Left ventricle myocardium superior (tissue), 1 donor: Measurements from ENCODE around the gene SMIM13. TPM values are rescaled to one million over a fixed set of nuclear protein-coding genes. Genes with fewer than 3 reads are reported as not detected.

Experiments used
- ATAC-seq: fragments of 200-7000 bp; cut with Tn5 transposase; one replicate; pipeline ENCODE4 v1.9.1; 2020; ENCODE audit warnings: mild to moderate bottlenecking, moderate library complexity
- DNase-seq: peaks from one replicate; pipeline ENCODE4 v3.0.0-alpha.2; 2020
- intact Hi-C: fragments of 100-400 bp; cut with micrococcal nuclease; formaldehyde crosslinking; loops from one replicate; pipeline ENCODE4 v1.11.0; 2022
- long read RNA-seq: library from polyadenylated mRNA; unstranded; transcript quantifications from one replicate; pipeline ENCODE4 v2.0.0, GENCODE V29; 2021
- total RNA-seq: library from RNA; stranded (reverse); fragmentation: NEBNext Ultra II Directional; extraction: Animal tissue kit (Norgen Biotek cat#: 25700); gene quantifications from one replicate; pipeline ENCODE4 v1.2.1, GENCODE V29; 2021
- donor health status: DM: no; HTN: yes; CAD: no; lungs with severe emphysema.

Gene SMIM13
- 13.1 TPM for total RNA-seq
- long read RNA-seq, full-length matches to known transcripts = 11 of 12 reads
- long read RNA-seq, partial matches to known transcripts = 0 of 12 reads
- long read RNA-seq, other reads (novel, unspliced or antisense) = 1 of 12 reads

DNA sequence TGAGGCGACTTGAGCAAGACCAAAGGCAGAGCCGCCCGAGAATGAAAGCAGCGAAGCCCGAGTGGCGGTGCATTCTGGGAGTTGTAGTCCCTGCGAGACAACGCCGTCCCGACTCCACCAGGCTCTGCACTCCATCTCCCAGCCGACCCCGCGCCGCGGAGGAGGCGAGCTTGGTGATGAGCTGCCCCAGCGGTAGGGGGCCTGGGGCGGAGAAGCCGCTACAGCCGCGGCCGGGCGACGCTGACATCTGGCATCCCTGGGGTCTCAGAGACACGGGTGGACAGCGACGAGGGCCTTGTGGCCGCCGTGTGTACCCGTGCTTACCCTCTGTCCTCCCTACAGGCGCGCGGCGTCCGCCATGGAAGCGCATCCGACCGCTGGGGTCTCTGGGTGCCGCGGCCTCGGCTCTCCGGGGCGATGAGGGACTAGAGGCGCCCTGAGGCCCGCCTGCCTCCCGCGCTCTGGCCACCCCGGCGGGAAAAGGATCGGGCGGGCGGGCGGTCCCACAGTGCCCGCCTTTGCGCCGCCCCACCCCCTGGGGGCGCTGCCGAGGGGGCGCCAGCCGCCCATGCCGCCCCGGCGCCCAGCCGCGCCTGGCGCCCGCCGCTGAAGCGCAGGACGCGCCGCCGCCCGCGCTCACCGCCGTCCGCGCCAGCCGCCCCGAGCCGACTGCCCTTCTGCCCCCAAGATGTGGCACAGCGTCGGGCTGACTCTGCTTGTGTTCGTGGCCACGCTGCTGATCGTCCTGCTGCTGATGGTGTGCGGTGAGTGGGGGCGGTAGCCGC, at the start of gene SMIM13:
Gene SMIM13 (plus strand): TSS at position 209 of the 785 bp plus-strand sequence. CDS start 480 bp downstream, at position 689.
- intact Hi-C loops = no loop called here
- ATAC-seq (peak; percentile 99), DNase-seq (peak; percentile 98)

DNA sequence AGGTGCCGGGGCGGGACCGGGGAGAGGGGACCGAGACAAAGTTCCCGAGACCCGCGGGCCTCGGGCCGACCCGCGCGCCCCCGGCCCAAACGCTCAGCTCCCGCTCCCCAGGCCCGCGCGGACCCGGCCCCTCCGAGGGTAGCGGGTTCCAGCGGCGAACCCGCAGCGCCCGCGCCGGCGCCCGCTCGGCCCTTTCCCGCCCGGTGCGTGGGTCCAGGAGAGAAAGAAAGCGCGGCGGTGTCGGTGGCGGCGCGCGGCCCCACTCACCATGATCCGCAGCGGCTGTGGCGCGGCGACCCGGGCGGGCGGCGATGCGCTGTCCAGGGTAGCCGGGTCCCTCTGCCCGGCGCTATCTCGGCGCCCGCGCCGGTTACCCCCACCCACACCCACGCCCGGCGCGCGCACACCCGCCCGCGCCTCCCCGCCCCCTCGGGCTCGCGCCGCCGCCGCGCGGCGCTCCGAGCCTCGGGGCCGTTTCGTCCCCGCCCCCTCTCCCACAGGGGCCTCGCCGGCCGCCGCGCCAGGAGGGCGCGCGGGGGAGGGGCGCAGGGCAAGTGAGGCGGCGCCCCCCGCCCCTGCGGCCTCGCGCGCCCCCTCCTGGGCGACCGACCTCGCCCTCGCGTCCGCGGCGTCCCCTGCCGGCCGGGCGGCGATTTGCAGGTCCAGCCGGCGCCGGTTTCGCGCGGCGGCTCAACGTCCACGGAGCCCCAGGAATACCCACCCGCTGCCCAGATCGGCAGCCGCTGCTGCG, 49.5 kb upstream of the SMIM13 start, which contains the start of gene ELOVL2:
Gene ELOVL2 (minus strand): TSS at position 345 of the 751 bp plus-strand sequence. CDS start 75 bp downstream, at position 270.
- DNase-seq (peak; percentile 71), ATAC-seq (peak; percentile 95)
- intact Hi-C loops = no loop called here

DNA sequence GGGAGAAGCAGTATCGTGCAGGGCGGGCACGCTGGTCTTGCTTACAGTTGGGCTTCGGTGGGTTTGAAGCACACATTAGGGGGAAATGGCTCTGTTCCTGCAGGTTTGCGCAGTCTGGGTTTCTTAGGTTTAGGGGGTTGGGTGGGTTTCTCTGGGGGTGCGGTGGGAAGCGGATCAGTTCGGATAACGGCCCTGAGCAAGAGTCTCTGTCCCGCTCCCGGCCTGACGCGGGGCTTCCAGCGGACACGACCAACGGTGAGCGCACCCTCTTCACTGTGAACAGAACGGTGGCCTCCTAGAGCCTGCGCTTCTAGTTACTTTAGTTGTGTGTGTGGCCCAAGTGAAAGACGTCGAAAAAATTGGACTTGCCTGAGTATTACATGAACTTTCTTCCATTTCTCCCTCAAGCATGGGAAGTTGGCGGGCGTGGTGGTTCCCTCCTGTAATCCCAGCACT, 48.9 kb upstream of the SMIM13 start:
- intact Hi-C loops = no loop called here
- no peak for ATAC-seq
- DNase-seq = no peak

- ATAC-seq (no peak), DNase-seq (no peak)
- intact Hi-C loops = no loop called here
Observed at GRCh38 chr6:11050731-11051130, 42.9 kb upstream of the SMIM13 start.

GRCh38 chr6:11053307-11053706, 40.3 kb upstream of the SMIM13 start:
- DNase-seq (no peak), ATAC-seq (no peak)
- intact Hi-C loops = no loop called here

DNA sequence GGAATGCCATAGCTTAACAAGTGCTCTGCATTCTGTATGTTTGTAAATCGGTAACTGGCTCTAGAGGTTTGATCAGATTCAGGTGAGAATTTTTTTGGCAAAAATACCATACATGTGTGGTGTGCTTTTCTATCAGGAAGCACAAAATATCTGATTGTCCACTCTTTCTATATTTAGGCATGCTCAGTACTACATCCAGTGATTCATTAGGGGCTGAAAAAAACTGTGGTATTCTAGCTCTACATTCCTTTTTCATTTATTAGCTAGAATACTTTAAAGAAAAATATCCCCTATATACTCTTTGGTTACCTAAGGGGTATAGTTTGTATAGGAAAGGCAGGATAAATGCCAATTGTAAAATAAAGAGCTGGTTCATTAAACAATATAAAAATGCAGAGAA, 38.9 kb upstream of the SMIM13 start:
- intact Hi-C loops = no loop called here

DNA sequence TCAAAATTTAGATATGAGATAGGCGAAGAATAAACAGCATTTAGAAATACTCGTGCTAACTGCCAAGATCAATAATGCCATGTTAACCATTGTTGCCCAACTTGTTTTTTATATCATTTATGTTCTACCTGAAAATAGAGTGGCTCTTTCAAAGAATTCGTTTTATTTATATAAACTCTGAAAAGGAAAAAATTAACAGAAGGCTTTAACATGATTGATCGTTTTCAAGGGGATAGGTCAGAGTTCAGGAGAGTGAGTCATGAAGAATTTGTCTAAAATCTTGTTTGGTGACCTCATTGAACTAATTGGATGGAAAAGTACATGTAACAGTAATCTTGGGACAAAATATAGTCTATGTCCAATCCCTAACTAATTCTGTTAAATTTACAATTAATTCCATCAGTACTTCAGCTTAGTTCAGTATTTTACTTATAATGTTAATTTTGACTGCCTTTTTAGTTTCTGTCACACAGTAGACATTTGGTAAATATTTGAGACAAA, 38.5 kb upstream of the SMIM13 start:
- intact Hi-C loops = no loop called here

More for the DNA sequence above, 38.9 kb upstream of the SMIM13 start:
- DNase-seq (no peak), ATAC-seq (no peak)

GRCh38 chr6:11056871-11057270, 36.8 kb upstream of the SMIM13 start:
- intact Hi-C loops = no loop called here
- DNase-seq = no peak
- no peak for ATAC-seq

More for the DNA sequence above, 38.5 kb upstream of the SMIM13 start:
- DNase-seq = no peak
- ATAC-seq = no peak

DNA sequence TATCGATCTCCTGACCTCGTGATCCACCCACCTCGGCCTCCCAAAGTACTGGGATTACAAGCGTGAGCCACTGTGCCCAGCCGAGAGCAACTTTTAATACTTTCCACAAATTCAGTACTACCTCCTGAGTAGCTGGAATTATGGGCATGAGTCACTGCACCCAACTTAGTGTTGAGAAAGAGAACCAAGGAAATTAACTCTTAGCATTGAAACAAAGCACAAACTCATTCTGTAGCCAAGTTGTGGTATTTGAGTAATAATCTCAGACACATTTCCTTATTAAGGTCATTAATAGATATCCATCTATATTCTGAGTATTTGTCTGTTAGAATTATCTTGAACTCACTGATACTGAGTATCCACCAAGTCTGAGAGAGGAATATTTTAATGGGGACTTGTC, 35.2 kb upstream of the SMIM13 start:
- DNase-seq (no peak), ATAC-seq (no peak)
- intact Hi-C loops = no loop called here

- DNase-seq (no peak), ATAC-seq (no peak)
- intact Hi-C loops = loop anchor here (10.0 kb wide), 1 partner anchor 587 kb away; no protein-coding TSS in a partner anchor
Observed at GRCh38 chr6:11062083-11062482, 31.6 kb upstream of the SMIM13 start.

- DNase-seq (no peak), ATAC-seq (no peak)
- intact Hi-C loops = loop anchor here (10.0 kb wide), 1 partner anchor 588 kb away; no protein-coding TSS in a partner anchor
Observed at GRCh38 chr6:11062715-11063114, 30.9 kb upstream of the SMIM13 start.

DNA sequence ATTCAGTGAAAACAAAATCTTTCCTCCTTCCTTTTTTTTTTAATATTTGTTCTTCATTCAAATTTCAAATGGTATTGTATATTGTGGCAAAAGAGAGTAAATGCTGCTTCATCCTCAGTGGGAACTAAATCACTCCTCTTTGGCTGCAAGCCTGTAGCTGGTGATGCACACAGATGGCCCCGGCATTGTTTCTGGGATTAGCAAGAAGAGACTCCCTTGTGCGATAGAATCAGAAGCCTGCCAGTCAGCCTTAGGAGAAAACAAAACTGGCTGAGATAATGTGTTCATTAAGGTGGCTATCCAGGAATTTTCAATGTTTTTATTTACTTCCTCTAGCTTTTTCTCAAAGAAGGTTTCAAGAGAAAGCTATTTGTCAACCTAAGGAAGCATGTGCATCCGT, 28.8 kb upstream of the SMIM13 start:
- ATAC-seq = no peak
- intact Hi-C loops = loop anchor here (5.0 to 10.0 kb wide), 2 partner anchors 113 to 590 kb away; no protein-coding TSS in a partner anchor

GRCh38 chr6:11065436-11066202, 28.0 kb upstream of the SMIM13 start:
- no peak for DNase-seq
- intact Hi-C loops = loop anchor here (5.0 to 10.0 kb wide), 2 partner anchors 113 to 591 kb away; no protein-coding TSS in a partner anchor
- ATAC-seq = no peak

More for the DNA sequence above, 28.8 kb upstream of the SMIM13 start:
- DNase-seq = no peak

DNA sequence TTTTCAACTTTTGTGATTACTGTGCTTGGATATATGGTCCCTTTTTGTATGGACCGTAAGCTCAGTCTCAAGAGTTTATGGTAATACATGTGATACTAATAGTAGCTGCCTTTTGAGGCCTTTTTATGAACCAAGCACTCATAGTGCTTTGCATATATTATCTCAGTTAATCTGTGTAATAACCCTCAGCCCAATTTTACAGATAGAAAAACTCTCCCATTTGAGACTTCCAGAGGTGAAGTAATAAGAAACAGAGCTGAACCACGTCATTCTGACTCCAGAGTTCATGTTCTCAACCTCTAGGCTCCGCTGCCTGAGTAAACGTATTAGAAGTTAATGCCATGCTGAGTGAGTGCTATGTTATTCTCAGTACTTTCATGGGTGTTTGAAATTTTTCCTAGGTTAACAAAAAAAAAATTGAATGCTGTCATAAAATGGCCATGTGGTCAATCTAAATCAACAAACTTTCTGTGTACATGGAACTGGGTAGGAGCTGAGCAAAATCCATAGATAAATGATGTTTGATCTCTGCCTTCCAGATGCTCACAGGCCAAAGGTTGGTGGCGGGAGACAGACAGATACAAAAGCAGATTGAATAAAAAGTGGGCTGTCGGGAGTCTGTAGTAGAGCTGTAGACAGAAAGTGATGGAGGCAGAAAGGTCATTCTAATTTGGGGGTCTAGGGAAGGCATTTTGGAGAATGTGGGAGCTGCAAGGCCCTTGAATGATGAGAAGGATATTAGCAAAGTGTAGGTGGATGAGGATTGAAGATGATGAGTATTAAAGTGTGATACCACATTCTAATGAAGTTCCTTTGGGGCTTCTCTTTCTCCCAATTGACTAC, 26.9 kb upstream of the SMIM13 start:
- DNase-seq (no peak), ATAC-seq (no peak)
- intact Hi-C loops = loop anchor here (5.0 to 10.0 kb wide), 2 partner anchors 114 to 592 kb away; no protein-coding TSS in a partner anchor

- DNase-seq (no peak), ATAC-seq (no peak)
- intact Hi-C loops = loop anchor here (5.0 to 10.0 kb wide), 2 partner anchors 115 to 593 kb away; no protein-coding TSS in a partner anchor
Observed at GRCh38 chr6:11067348-11067747, 26.3 kb upstream of the SMIM13 start.

DNA sequence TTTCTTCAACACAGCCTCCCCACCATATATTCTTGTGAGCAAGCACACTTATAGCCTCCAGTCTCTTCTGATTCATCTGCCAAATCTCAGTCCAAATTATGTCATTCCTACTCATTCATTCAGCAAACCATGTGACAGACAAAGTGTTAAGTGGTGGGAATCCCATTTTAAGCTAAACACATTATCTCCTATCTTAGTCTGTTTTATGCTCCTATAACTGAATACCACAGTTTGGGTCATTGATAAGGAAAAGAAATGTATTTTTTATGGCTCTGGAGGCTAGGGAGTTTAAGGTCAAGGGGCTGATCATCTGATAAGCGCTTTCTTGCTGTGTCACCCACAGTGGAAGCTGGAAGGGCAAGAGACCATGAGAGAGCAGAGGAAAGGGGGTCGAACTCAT, 23.9 kb upstream of the SMIM13 start:
- no peak for DNase-seq
- ATAC-seq = no peak
- intact Hi-C loops = loop anchor here (5.0 to 10.0 kb wide), 2 partner anchors 117 to 595 kb away; no protein-coding TSS in a partner anchor

DNA sequence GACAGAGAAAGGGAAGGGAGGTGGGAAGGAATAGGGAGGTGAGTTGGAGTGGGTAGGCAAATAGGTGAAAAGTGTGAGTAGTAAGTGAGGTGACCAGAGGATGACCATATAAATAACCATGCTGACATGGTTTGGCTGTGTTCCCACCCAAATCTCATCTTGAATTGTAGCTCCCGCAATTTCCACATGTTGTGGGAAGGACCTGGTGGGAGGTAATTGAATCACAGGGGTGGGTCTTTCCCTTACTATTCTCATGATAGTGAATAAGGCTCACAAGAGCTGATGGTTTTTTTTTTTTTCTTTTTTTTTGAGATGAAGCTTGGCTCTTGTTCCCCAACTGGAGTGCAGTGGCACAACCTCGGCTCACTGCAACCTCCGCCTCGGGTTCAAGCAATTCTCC, 21.5 kb upstream of the SMIM13 start:
- ATAC-seq (no peak), DNase-seq (no peak)
- intact Hi-C loops = no loop called here

DNA sequence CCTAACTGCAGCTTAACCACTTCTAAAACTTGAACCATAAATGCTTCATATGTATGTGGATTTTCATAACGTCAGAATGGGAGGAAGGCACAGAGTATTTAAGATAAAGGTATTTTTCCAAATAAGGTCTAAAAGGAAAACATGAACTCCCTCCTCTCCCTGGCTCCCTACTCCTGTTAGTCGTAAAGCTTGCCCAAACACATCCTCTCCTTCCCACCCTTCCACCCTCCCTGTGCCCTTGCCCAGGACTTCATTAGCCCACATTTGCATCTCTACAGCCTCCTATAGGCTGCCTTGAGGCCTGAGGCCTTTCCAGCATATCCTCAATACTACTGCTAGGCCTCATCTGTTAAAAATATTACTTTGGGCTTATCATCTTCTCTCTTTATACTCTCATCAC, 17.1 kb upstream of the SMIM13 start:
- intact Hi-C loops = no loop called here
- no peak for DNase-seq
- no peak for ATAC-seq
